Peyer's patch (tissue), 4 donors: Measurements from ENCODE around the gene CLASP2.

Source experiments
- CTCF ChIP-seq, 6 experiments: fragments of 450-650 bp in 4 of 6; fragments of 200-600 bp in 2 of 6; sonication (generic) in 1 of 6; IDR thresholded peaks; one replicate each; pipeline ENCODE4 v1.5.1; 2017 to 2019; ENCODE audit warnings: antibody characterized with exemption in 6 of 6, mild to moderate bottlenecking in 3 of 6, moderate library complexity in 1 of 6
- POLR2A ChIP-seq, 2 donors: fragments of 450-650 bp; IDR thresholded peaks; one replicate each; pipeline ENCODE4 v1.5.1; 2017; ENCODE audit warnings: antibody characterized with exemption in 2 of 2, mild to moderate bottlenecking in 2 of 2, moderate library complexity in 2 of 2

GRCh38 chr3:33523093-33523667, 194.9 kb downstream of the CLASP2 start:
- no peak for TF ChIP-seq CTCF (IDR thresholded peaks at IDR 0.05)
- TF ChIP-seq POLR2A (IDR thresholded peaks at IDR 0.05) = no peak
